Measurements from ENCODE around the gene MC2R.
"Not testable (repeated sequence)": the region's sequence is repeated elsewhere in the genome, so short reads cannot be mapped to it uniquely, and the experiment has no call there.

Gene MC2R

DNA sequence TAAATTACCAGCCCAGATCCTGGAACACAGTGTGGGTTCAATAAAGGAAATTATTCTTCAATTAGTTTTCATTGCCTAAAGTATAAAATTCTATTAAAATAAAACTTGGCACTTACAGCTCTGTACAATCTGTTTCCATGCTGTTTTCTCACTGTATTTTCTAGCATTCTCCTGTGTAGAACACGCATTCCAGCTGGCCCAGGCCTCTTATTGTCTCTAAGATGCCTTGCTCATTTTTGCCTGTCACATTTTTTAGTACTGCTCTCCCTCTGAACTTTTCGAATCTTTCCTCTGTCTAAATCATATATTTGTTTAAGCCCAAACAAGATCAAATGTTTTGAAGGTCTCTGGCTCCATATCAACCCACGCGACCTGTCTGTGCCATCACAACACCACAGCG lies 20.8 kb downstream of the MC2R start:
- DNase-seq (ENCODE audit: low read depth in 1 of 2, low spot score in 1 of 2) = no peak

- no peak for DNase-seq (ENCODE audit: low read depth in 1 of 2, low spot score in 1 of 2)
Measured at GRCh38 chr18:13893418-13893760, 21.9 kb downstream of the MC2R start.

DNA sequence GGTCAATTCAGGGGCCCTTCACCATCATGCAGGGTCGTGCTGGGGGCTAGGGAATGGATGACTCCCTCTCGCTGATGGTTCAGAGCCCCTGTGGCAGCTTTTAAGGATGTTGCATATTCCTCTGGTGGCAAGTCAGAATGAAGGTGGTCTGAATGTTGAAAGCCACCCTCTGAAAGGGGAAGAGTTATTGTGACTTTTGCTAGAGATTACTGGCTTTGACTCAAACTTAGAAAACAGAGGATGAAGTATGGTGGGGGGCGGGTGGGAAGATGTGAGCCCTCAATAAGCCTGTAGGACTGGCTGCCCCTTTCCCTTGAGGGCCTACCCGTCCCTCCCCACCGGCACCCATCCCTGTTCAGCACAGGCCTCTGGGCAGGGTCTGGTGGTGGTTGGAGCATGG lies 23.2 kb downstream of the MC2R start:
- no peak for DNase-seq (ENCODE audit: low read depth in 1 of 2, low spot score in 1 of 2)

DNA sequence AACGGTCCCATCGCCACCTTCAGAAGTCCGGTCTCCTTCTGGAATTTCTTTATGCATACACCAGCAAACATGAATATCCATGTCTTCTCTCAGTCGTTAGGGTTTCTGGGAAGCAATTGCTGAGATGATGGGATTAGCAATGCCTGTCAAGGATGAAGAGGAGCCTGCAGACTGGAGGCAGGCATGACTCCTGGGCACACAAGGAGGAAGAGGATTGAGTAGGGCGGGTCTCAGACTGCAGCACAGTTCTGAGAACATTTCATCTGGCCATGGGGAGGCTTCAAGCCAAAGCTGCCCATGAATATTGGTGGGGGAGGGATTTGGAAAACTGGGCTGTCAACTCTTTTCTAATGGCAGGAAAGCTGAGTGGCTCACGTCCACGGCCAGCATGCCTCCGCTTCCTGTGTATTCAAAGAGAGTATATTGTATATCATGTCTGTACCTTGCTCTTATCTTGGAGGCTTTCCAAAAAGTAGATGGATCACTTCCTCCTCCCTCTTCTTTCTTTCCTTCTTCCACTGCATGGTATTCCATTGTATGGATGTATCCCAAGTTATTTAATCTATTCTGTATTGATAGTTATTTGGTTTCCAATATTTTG lies 24.5 kb downstream of the MC2R start:
- DNase-seq (ENCODE audit: low read depth in 1 of 2, low spot score in 1 of 2) = no peak

GRCh38 chr18:13889671-13890070 lies 25.7 kb downstream of the MC2R start:
- no peak for DNase-seq (ENCODE audit: low read depth in 1 of 2, low spot score in 1 of 2)

- DNase-seq (ENCODE audit: low read depth in 1 of 2, low spot score in 1 of 2) = no peak
Measured at GRCh38 chr18:13888191-13888716, 27.1 kb downstream of the MC2R start.

- no peak for DNase-seq (ENCODE audit: low read depth in 1 of 2, low spot score in 1 of 2)
Measured at GRCh38 chr18:13885009-13885408, 30.3 kb downstream of the MC2R start.

DNA sequence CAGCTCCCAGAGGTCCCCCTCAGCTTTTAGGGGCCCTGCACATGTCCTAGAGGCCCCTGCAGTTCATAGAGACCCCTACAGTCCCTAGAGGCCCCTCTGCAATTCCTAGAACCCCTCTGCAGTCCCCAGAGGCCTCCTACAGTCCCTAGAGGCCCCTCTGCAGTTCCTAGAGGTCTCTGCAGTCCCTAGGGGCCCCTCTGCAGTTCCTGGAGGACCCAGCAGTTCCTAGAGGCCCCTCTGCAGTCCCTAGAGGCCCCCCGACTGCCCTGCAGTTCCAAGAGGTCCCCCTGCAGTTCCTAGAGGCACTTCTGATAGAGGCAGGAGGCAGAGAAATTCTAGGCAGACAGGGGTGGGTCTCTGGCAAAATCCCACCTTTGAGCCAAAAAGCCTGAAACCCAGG lies 35.4 kb downstream of the MC2R start:
- DNase-seq (ENCODE audit: low read depth in 1 of 2, low spot score in 1 of 2) = no peak

GRCh38 chr18:13879492-13879891 lies 35.8 kb downstream of the MC2R start:
- DNase-seq (ENCODE audit: low read depth in 1 of 2, low spot score in 1 of 2) = no peak

DNA sequence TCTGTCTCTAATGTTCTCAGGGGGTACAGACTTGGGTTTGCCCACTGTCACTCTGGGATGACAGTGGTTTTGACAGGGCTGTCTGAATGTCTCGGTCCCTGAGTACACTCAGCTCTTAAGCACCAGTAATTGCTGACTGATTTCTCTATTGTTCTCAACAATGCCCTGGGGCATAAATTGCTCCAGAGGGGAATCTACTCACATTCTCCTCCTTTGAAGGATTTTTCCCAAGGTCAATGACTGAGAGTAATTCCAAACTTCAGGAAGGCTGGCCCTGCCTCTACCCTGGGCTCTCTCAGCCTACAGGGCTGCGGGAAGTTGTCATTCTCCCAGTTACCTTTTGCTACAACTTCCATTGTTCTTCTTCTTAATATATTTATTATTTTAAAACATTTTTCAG lies 36.5 kb downstream of the MC2R start:
- no peak for DNase-seq (ENCODE audit: low read depth in 1 of 2, low spot score in 1 of 2)

- DNase-seq (ENCODE audit: low read depth in 1 of 2, low spot score in 1 of 2) = no peak
Measured at GRCh38 chr18:13877157-13877556, 38.2 kb downstream of the MC2R start.

- DNase-seq (ENCODE audit: low read depth in 1 of 2, low spot score in 1 of 2) = no peak
Measured at GRCh38 chr18:13874558-13874957, 40.8 kb downstream of the MC2R start.

- no peak for DNase-seq (ENCODE audit: low read depth in 1 of 2, low spot score in 1 of 2)
Measured at GRCh38 chr18:13872932-13873331, 42.4 kb downstream of the MC2R start.

- no peak for DNase-seq (ENCODE audit: low read depth in 1 of 2, low spot score in 1 of 2)
Measured at GRCh38 chr18:13872373-13872772, 43.0 kb downstream of the MC2R start.

DNA sequence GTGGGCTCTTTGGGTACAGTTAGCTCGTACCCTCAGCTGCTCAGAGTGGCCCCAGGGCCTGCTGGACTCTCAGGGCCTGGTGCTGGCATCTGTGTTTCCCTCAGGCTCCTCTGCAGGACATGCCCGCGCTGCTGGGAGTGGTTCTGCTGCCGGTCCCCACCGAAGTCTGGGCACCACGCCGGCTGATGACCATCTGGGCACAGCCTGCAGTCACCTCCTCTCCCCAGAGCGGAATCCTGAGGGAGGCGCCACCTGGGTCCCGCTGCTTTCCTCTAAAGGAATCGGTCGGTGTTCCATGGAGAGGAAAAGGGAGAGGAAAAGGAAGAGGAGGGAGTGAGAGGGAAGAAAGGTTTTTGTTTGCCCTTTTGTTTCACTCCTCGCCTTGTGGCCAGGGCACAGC lies 43.6 kb downstream of the MC2R start:
- no peak for DNase-seq (ENCODE audit: low read depth in 1 of 2, low spot score in 1 of 2)

DNA sequence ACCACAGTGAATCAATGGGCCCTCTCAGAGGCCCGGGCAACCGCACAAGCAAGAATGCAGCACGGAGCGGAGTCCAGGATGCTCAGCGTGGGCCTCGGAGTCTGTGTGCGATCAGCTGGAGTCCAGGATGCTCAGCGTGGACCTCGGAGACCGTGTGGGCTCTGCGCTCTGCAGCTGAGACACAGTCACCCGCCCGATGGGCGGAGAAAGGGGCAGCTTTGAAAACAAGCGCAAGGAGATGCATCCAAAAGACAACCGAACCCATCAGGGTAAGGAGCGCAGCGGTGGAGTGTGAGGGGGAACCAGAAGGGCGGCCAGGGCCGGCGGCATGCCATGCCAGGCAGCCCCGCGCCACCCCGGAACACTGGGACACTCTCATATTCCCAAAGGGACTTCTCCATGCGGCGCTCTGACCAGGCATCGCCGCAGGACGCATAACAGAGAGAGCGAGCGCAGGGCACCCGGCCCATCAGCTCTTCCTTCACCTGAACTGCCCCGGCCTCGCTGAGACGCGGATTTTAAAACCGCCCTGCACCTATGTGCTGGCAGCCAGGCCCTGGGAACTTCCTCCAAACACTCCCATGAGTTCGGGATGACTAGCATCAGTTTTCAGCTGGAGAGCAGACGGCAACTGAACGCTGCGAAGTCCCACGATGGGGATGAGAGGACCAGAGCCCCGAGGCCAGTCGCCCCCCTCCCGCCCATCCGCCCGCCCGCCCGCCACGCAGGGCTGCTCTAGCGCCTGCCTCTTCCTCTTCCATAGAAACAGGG lies 46.6 kb downstream of the MC2R start:
- DNase-seq (ENCODE audit: low read depth in 1 of 2, low spot score in 1 of 2) = no peak

DNA sequence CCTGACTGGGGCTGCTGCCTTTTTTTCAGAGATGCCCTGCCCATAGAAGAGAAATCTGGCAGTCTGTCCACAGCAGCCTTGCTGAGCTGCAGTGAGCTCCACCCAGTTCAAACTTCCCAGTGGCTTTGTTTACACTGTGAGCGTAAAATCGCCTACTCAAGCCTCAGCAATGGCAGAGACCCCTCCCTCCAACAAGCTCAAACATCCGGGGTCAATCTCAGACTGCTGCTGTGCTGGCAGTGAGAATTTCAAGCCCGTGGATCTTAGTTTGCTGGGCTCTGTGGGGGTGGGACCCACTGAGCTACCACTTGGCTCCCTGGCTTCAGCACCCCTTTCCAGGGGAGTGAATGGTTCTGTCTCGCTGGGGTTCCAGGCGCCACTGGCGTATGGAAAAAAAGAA lies 52.4 kb downstream of the MC2R start:
- DNase-seq (ENCODE audit: low read depth in 1 of 2, low spot score in 1 of 2) = not testable (repeated sequence)

DNA sequence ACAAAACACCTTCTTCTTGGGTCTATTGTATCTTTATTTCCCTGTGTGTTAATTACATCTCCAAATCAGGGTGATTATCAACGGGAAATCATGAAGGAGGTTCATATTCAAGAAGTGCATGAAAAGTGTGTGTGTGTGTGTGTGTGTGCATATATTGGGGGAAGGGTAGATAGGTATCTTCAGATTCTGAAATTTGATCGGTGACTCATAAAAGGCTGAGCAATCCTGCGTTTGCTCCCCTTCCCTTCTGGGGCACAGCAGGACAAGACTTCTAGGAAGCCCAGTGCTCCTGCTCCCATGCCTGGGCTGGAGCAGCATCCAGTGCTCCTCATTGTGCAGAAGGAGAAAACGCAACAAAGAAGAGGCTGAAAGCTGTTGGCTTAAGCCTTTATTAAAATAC lies 65.5 kb downstream of the MC2R start:
- DNase-seq (ENCODE audit: low read depth in 1 of 2, low spot score in 1 of 2) = no peak

DNA sequence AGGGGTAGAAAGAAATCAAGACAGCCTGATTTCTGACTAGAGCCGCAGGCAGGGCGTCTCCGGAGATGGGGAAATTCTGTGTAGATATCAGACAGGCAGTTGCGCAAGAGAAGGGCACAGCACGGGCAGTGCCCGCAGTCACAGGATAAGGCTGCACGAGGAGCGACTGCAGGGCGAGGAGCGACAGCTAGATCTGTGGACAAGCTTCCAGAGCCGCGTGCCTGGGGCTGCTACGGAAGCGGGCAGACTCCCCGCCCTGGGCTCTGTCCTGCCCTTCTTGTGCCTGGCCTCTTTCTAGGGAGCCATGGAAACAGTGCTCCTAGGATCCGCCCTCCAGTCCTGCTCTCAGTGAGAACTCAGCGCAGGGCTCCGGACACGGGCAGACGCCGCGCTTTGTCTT lies 78.8 kb downstream of the MC2R start:
- no peak for DNase-seq (ENCODE audit: low read depth in 1 of 2, low spot score in 1 of 2)

DNA sequence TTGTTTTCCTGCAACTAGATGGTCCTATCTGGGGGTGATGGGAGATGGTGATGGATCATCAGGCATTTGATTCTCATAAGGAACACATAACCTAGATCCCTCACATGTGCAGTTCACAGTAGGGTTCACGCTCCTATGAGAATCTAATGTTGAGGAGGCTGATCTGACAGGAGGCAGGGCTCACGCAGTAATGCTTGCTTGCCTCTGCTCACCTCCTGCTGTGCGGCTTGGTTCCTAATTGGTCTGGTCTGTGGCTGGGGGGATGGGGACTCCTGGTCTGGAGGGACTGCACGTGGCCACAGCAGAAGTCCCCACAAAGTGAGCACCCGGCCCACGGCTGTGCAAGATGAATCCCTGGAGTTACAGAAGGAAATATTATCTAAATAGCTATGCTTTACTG lies 80.1 kb downstream of the MC2R start:
- no peak for DNase-seq (ENCODE audit: low read depth in 1 of 2, low spot score in 1 of 2)

- no peak for DNase-seq (ENCODE audit: low read depth in 1 of 2, low spot score in 1 of 2)
Measured at GRCh38 chr18:13834496-13835015, 80.8 kb downstream of the MC2R start.

All from activated CD4-positive, alpha-beta T cell treated with anti-CD3 and anti-CD28 coated beads, Interleukin-2, amount 50 U/mL, for 24 hours (primary cell).